GM10248 (cell line): ENCODE results near the gene CFAP20DC.

Source experiments
- CTCF ChIA-PET: fragments of 300-600 bp; sonication (Branson Sonifier 250); formaldehyde crosslinking; extraction: SDS; loops from one replicate; lab custom pipeline; 2021; ENCODE audit warnings: antibody characterized with exemption; lab: Yijun Ruan, JAX
- POLR2A ChIA-PET: fragments of 350-650 bp; sonication (Branson Sonifier 250); formaldehyde crosslinking; extraction: SDS; loops from one replicate; lab custom pipeline; 2020; ENCODE audit warnings: antibody characterized with exemption; lab: Yijun Ruan, JAX
- DNase-seq: peaks from one replicate; pipeline ENCODE4 v3.0.0; 2012; ENCODE audit errors: extremely low spot score
- TF ChIP-seq, protein P1 (sequence below): IDR thresholded peaks from 2 replicates; pipeline ENCODE4 v1.5.1; 2012; ENCODE audit warnings: mild to moderate bottlenecking, low read depth; ENCODE audit errors: extremely low read depth, missing control alignments, control extremely low read depth

CFAP20DC gene

DNA sequence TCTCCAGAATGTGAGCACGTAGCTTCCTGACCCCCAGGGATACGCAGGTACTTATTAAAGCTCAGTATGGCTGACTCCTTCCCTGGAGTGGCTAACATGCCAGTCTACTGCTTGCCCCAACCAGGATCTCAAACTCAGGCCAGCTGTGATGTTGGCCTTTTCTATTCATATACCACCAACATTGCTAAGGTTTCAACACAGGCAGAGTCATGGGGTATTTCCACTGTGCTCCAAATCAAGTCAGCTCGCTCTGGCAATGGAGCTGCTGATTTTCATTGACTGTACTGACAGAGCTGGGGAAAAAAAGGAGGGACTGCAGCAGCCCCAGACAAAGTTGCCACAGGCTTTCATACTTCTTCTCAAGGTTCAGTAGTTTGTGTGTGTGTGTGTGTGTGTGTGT is 87.0 kb downstream of the CFAP20DC start:
- no peak for DNase-seq
- POLR2A ChIA-PET: no interaction called here
- CTCF ChIA-PET: interaction anchor here (1.2 kb wide), 1 partner anchor 9 kb away, joined by 5 read pairs; no protein-coding TSS in a partner anchor
- TF ChIP-seq, protein P1, sequence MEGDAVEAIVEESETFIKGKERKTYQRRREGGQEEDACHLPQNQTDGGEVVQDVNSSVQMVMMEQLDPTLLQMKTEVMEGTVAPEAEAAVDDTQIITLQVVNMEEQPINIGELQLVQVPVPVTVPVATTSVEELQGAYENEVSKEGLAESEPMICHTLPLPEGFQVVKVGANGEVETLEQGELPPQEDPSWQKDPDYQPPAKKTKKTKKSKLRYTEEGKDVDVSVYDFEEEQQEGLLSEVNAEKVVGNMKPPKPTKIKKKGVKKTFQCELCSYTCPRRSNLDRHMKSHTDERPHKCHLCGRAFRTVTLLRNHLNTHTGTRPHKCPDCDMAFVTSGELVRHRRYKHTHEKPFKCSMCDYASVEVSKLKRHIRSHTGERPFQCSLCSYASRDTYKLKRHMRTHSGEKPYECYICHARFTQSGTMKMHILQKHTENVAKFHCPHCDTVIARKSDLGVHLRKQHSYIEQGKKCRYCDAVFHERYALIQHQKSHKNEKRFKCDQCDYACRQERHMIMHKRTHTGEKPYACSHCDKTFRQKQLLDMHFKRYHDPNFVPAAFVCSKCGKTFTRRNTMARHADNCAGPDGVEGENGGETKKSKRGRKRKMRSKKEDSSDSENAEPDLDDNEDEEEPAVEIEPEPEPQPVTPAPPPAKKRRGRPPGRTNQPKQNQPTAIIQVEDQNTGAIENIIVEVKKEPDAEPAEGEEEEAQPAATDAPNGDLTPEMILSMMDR: no peak

DNA sequence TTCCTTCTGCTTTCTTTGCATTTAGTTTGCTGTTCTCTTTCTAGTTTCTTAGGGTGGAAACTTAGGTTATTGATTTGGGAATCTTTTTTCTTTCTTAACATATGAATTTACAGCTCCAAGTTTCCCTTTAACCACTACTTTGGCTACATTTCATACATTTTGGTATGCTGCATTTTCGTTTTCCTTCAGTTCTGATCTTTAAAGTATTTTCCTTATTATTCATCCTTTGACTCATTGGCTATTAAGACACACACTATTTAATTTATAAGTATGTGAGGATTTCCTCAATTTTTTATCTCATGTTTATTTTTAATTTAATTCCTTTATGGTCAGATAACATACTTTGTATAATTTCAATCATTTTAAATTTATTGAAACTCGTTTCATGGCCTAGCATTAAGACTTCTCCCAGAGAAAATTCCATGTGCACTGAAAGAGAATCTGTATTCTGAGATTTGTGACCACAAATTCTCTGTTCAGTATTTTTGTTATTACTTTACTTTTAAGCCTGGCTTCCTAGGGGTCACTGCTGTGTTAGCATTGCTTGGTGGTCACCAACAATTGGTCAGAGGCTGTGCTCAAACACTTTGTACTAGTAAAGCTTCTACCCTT is 87.7 kb downstream of the CFAP20DC start:
- POLR2A ChIA-PET: no interaction called here
- DNase-seq: no peak
- TF ChIP-seq, protein P1: no peak
- CTCF ChIA-PET: interaction anchor here (1.2 kb wide), 1 partner anchor 8 kb away, joined by 5 read pairs; no protein-coding TSS in a partner anchor

DNA sequence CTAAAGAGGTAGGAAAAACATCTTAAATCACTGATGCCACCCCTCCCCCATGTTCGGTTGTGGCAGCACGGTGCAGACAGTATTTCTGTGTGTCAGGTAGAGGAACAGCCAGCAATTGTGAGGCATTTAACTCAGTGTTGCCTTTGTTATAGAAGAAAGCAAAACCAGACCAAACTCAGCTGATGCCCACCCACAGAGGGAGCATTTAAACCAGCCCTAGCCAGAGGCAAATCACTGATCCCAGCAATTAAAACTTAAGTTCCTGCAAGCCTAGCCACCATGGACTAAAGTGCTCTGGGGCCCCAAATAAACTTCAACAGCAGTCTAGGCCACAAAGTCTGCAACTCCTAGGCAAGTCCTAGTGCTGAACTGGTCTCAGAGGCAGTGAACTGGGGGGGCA is 94.5 kb downstream of the CFAP20DC start:
- ChIA-PET POLR2A (no interaction called here), CTCF (no interaction called here)
- TF ChIP-seq, protein P1: no peak

DNA sequence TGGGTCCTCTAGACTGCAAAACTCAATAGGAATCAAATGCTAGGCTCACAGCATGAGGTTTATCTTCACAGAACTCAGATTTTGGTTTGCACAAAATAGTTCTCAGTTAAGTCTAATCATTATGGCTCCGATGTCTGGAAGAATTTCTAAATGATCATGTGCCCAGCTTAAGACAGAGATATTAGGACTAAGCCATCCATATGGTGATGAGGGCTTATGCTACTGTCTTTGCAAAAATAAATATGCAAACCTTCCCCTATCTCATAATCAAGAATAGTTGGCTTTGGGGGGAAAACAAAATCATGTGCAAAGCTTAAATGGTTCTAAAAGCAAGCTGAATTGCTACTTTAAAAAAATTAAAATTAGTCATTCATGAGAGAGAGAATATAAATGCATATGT is 96.5 kb downstream of the CFAP20DC start:
- ChIA-PET CTCF (interaction anchor here (0.9 to 1.3 kb wide), 4 partner anchors 9 to 15 kb away, joined by 3 to 5 read pairs (median 4); no protein-coding TSS in a partner anchor), POLR2A (no interaction called here)
- no peak for DNase-seq
- TF ChIP-seq, protein P1: no peak

More for the DNA sequence above, 94.5 kb downstream of the CFAP20DC start:
- DNase-seq: no peak

DNA sequence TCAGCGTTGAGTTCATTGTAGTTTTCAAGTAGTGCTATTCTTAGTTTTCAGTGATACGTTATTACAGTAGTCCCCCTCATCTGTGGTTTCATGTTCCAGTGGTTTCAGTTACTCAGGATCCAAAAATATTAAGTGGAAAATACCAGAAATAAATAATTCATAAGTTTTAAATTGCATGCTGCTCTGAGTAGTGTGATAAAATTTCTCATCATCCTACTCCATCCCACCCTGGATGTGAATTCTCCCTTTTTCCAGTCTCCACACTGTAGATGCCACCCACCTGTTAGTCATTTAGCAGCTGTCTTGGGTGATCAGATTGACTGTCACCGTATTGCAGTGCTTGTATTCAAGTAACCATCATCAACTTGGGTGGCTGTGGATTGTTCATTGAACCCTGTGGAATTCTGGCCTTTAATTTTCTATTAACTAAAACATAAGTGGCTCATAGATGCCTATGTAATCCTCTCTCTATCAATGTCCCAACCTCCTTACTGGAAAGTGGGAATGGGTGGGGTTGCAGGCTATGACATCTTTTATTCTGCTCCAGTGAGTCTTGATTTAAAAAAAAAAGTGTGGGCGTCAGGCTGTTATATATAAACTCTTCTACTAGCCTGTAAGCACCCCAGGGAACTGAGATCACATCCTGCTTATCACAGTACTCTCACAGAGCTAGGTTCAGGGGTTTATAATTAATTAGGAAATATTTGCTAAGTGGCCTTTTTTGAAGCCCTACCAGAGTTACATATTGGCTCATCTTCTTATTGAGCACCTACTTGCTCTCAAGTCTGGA is 97.5 kb downstream of the CFAP20DC start:
- TF ChIP-seq, protein P1: no peak
- ChIA-PET CTCF (interaction anchor here (1.3 kb wide), 1 partner anchor 13 kb away, joined by 4 read pairs; no protein-coding TSS in a partner anchor), POLR2A (no interaction called here)
- no peak for DNase-seq

DNA sequence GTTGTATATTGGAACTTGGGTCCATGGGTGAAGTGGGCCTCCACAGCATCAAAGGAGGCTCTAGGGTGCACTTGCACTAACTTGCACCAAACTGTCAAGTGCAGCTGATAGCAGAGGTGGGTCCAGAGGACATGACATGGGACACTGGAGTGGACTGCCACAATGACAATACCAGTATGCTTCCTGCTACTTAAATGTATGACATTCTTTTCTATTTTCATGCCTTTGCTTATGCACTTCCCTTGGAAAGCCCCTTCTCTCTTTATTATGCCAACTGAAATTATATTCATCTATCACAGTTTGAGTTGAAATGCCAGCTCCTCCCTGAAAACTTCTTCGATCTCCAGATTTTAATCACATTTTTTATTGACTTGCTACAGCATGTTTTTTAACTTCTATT is 101.8 kb downstream of the CFAP20DC start:
- ChIA-PET CTCF (no interaction called here), POLR2A (no interaction called here)
- TF ChIP-seq, protein P1: no peak
- DNase-seq: no peak
